ENCODE results near the gene MAGEA12. TPM values are rescaled to one million over a fixed set of nuclear protein-coding genes. Genes with fewer than 3 reads are reported as not detected.
"Not testable (repeated sequence)": the region's sequence is repeated elsewhere in the genome, so short reads cannot be mapped to it uniquely, and the experiment has no call there.

Gene MAGEA12
- total RNA-seq, 2 experiments from 2014 or later = not detected

DNA sequence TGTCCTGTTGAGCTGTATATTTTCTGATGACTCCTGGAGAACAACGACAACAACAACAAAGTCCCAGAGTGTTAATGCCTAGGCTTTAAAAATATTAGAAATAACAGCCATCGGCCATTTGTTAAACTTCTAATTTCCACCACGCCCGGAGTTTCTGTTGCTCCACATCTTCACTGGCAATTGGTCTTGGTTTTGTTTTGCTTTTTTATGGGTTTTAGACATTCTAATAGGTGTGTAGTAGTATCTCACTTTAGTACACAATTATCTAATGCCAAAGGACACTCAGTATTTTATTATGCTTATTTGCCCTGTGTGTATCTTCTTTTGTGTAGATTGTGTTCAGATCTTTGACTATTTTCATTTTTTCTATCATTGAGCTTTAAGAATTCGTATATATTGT is 5.0 kb downstream of the MAGEA12 start:
- ChIA-PET POLR2A (no interaction called here), CTCF (no interaction called here)
- Mint-ChIP-seq H3K4me3 (no peak overlapping the region), H3K36me3 (ENCODE audit: low read depth) (no peaks in the 10 kb centered on the region), H3K9me3 (no peaks in the 10 kb centered on the region), H3K27ac (no peak overlapping the region), H3K4me1 (no peaks in the 10 kb centered on the region), H3K27me3 (no peaks in the 10 kb centered on the region)
- DNase-seq = no peak

DNA sequence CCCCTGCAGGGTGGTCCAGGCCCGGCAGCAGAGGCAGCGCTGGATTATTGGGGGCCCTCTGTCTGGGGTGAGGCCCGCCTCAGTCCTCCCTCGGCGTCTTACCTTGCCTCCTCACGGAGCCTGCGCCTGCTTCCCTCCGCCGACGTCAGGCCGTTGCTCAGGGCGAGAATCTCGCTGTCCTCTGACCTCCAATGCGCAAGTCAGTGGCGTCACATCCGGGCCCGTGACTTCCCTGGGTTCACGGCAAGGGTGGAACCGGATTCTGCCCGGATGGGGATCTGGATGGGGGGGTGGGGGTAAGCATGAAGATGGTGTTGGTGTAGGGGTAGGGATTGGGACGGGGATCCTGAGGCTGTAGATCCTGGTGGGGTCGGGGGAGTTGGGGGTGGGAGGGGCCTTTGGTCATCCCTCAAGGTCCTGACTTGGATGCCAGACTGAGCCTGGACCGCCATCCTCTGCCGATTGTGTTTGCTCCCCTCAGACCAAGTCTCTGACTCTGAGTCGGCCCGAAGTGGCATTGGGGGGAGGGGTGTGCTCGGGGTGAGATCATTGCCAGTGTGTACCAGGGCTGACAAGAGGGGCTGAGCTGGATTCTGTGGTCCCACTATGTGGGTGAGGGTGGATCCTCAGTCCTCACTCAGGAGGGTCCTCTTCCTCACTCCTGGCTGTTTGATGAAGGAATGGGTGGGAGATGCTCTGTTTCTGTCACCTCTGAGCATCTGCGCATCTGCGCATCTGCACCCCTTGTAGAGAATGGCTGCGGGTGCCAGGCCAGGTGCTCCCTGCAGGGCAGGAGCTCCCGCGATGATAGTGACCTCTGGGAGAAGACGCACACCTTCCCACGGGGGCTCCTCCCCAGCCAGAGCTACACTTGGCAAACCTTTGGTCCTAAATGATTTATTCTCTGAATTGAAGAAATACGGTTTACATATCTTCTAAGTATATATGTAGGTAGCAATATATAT is 20.4 kb downstream of the MAGEA12 start, which contains the start of gene MAGEA2:
MAGEA2 (minus strand) TSS at position 157 of the 965 bp plus-strand sequence. CDS start 2,479 bp downstream, outside the sequence.
- POLR2A ChIA-PET; CTCF ChIA-PET; H3K4me3 Mint-ChIP-seq; H3K9me3 Mint-ChIP-seq; H3K4me1 Mint-ChIP-seq; H3K27me3 Mint-ChIP-seq; H3K36me3 Mint-ChIP-seq (ENCODE audit: low read depth); H3K27ac Mint-ChIP-seq; DNase-seq: not testable (repeated sequence)

DNA sequence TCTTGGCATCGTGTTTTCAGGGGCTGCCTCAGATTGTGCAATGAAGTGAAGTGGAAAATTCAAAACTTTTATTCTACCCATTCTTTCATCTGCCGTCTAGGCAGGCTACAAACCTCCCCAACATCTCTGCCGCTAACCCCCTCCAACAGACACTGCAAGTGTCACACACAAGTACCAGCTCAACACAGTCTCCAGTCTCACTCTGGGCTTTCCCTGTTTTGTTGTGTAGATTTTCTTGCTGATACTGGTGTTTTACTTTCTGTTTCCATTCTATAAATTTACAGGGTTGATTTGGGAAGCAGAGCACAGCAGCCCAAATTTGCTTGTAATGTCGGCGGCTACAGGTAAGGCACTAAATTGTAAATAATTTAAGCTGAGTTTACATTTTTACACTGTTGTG is 21.3 kb downstream of the MAGEA12 start:
- H3K4me3 Mint-ChIP-seq; CTCF ChIA-PET; POLR2A ChIA-PET; H3K27me3 Mint-ChIP-seq; H3K9me3 Mint-ChIP-seq; H3K4me1 Mint-ChIP-seq; H3K36me3 Mint-ChIP-seq (ENCODE audit: low read depth); DNase-seq; H3K27ac Mint-ChIP-seq: not testable (repeated sequence)

DNA sequence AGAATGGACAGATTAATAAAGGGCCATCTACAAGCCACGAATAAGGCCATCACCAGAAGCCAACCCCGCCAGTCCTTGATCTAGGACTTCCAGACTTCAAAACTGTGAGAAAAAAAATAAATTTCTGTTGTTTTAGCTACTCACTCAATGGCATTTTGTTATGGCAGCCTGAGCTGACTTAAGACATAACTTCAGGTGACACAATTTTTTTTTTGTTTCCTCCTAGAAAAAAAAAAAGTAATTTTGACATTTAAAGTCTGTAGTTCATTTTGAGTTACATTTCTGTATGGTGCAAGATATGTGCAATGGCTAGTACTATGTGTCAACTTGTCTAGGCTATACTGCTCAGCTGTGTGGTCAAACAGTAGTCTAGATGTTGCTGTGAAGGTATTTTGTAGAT is 25.4 kb downstream of the MAGEA12 start, which contains the start of gene CSAG3:
CSAG3 (plus strand) TSS at position 301 of the 400 bp plus-strand sequence.
- H3K36me3 Mint-ChIP-seq (ENCODE audit: low read depth); H3K9me3 Mint-ChIP-seq; H3K4me1 Mint-ChIP-seq; H3K27ac Mint-ChIP-seq; POLR2A ChIA-PET; DNase-seq; H3K4me3 Mint-ChIP-seq; H3K27me3 Mint-ChIP-seq; CTCF ChIA-PET: not testable (repeated sequence)

DNA sequence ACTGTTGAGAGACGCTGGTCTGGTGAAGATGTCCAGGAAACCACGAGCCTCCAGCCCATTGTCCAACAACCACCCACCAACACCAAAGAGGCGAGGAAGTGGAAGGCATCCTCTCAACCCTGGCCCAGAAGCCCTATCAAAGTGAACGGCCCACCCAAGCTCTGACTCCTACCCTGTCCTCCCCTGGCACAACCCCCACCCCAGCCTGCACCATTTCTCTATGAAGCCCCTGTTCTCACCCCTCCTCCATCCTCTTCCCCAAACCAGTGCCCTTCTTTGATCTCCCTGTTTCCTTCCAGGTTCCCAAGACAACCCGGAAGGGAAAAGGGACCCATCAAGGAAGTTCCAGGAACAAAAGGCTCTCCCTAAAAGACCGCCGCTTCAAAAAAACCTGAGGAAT is 26.0 kb downstream of the MAGEA12 start:
- H3K4me1 Mint-ChIP-seq; H3K27me3 Mint-ChIP-seq; H3K4me3 Mint-ChIP-seq; CTCF ChIA-PET; POLR2A ChIA-PET; DNase-seq; H3K27ac Mint-ChIP-seq; H3K9me3 Mint-ChIP-seq; H3K36me3 Mint-ChIP-seq (ENCODE audit: low read depth): not testable (repeated sequence)

DNA sequence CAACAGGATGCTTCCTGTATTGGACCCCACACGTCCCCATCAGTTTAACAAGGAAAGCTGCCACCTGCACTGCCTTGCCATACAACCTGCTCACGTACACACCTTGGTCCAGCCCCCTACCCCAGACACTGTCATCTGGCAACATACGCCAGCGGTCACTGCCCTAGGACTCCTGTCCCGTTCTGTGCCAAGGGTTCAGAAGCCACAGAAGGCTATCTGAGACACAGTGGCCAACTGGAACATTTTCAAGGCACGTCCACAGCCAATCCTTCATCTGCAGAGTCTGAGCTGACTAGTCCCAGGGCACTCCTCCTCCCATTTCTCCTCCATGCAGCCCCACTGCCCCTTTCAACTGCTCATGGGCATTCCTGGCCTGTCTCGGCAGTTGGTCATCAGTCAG is 28.0 kb downstream of the MAGEA12 start:
- H3K4me3 Mint-ChIP-seq; CTCF ChIA-PET; DNase-seq; H3K27me3 Mint-ChIP-seq; POLR2A ChIA-PET; H3K9me3 Mint-ChIP-seq; H3K27ac Mint-ChIP-seq; H3K4me1 Mint-ChIP-seq; H3K36me3 Mint-ChIP-seq (ENCODE audit: low read depth): not testable (repeated sequence)

DNA sequence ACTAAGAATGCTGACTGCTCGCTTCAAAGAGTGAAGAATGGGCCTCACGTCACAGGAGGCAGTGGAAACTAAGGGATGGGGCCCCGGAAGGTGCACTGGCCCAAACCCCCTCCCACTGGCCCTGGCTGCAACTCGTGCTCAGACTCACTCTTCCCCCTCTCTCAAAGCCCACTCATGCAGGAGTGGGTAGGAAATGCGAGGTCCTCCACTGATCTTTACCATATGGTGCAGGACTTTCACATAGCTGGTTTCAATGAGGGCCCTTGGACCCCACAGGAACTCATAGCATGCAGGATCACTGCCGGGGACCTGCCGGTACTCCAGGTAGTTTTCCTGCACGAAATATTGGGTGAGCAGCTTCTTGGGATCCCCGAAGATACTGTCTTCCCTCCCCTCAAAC is 33.0 kb downstream of the MAGEA12 start:
- H3K4me1 Mint-ChIP-seq; H3K9me3 Mint-ChIP-seq; CTCF ChIA-PET; POLR2A ChIA-PET; H3K4me3 Mint-ChIP-seq; H3K27ac Mint-ChIP-seq; H3K36me3 Mint-ChIP-seq (ENCODE audit: low read depth); H3K27me3 Mint-ChIP-seq; DNase-seq: not testable (repeated sequence)

DNA sequence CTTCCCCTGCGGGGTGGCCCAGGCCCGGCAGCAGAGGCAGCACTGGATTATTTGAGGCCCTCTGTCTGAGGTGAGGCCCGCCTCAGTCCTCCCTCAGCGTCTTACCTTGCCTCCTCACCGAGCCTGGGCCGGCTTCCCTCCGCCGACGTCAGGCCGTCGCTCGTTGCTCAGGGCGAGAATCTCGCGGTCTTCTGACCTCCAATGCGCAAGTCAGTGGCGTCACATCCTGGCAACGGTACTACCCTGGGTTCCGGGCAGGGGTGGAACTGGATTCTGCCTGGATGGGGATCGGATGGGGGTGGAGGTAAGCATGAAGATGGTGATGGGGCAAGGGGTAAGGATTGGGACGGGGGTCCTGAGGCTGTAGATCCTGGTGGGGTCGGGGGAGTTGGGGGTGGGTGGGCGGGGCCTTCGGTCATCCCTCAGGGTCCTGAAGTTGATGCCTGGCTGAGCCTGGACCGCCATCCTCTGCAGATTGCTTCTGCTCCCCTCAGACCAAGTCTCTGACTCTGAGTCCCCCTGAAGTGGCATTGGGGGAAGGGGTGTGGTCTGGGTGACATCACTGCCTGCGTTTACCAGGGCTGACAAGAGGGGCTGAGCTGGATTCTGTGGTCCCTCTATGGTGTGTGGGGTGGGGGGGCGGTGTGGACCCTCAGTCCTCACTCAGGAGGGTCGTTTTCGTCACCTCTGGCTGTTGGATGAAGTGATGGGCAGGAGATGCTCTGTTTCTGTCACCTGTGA is 36.2 kb downstream of the MAGEA12 start, which contains the start of gene MAGEA6:
MAGEA6 (minus strand) TSS at position 141 of the 741 bp plus-strand sequence. CDS start 2,039 bp downstream, outside the sequence.
- CTCF ChIA-PET; H3K27ac Mint-ChIP-seq; H3K9me3 Mint-ChIP-seq; H3K27me3 Mint-ChIP-seq; DNase-seq; H3K4me3 Mint-ChIP-seq; H3K4me1 Mint-ChIP-seq; POLR2A ChIA-PET; H3K36me3 Mint-ChIP-seq (ENCODE audit: low read depth): not testable (repeated sequence)

DNA sequence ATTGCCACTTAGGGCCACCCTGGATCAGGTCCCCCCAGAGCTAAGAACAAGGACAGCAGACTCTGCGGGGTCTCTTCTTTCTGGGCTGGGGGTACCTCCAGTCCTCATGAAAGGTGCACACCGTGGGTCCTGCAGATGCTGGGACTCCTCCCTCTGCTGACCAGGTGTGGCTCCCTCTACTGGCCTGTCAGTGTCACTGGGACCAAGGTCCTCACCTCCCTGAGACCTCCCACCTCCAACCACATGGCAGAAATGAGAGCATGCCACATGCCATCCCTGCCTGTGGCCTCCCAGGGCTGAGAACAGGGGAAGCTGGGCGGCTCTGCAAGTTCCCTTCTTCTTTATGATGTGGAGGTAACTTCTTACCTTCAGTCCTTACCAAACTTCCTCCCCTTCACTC is 53.5 kb downstream of the MAGEA12 start:
- H3K27me3 Mint-ChIP-seq; H3K9me3 Mint-ChIP-seq; POLR2A ChIA-PET; H3K36me3 Mint-ChIP-seq (ENCODE audit: low read depth); H3K4me3 Mint-ChIP-seq; H3K27ac Mint-ChIP-seq; H3K4me1 Mint-ChIP-seq; CTCF ChIA-PET; DNase-seq: not testable (repeated sequence)

Other genes with a start within 250 kb of the MAGEA12 start
- gene GABRQ, start 95.9 kb upstream of the MAGEA12 start, total RNA-seq = not detected
- not detected for gene MAGEA3, start 35.0 kb upstream of the MAGEA12 start, total RNA-seq
- 1 to 10 TPM; 1.3 TPM for gene CSAG2, start 24.5 kb upstream of the MAGEA12 start, total RNA-seq
- not detected for gene MAGEA2B, start 19.1 kb upstream of the MAGEA12 start, total RNA-seq
- not detected for gene CSAG1, start within 50 bp of the MAGEA12 start, total RNA-seq
- not detected for gene MAGEA2, start 20.1 kb downstream of the MAGEA12 start, total RNA-seq
- gene CSAG3, start 25.5 kb downstream of the MAGEA12 start, total RNA-seq = under 1 TPM in 1 of 2 experiments, not detected in 1; 0.63 TPM
- not detected for gene MAGEA6, start 35.9 kb downstream of the MAGEA12 start, total RNA-seq
- gene CETN2, start 97.0 kb downstream of the MAGEA12 start, total RNA-seq = 1 to 10 TPM; 7.7 TPM
- 10 to 100 TPM; 17.0 to 18.6 TPM for gene NSDHL, start 97.3 kb downstream of the MAGEA12 start, total RNA-seq
- gene ZNF185, start 164.3 kb downstream of the MAGEA12 start, total RNA-seq = under 1 TPM; 0.75 to 0.88 TPM

All from activated CD4-positive, alpha-beta memory T cell treated with anti-CD3 and anti-CD28 coated beads, Interleukin-2, amount 10 ng/mL, durations not matched to agents 7 days and 5 days (primary cell).